GM23248 (cell line): ENCODE results near the gene PPP2R3B.

Source experiments
- EZH2 ChIP-seq: fragments of 200-600 bp; sonication (generic); IDR thresholded peaks from 2 replicates; pipeline ENCODE4 v1.6.1; 2018; ENCODE audit warnings: antibody characterized with exemption, mild to moderate bottlenecking; ENCODE audit not compliant: insufficient read depth, poor library complexity, severe bottlenecking
- EZH2phosphoT487 ChIP-seq: fragments of 200-600 bp; sonication (generic); IDR thresholded peaks from 2 replicates; pipeline ENCODE4 v1.6.1; 2018; ENCODE audit warnings: antibody characterized with exemption, moderate library complexity, mild to moderate bottlenecking, low read depth; ENCODE audit not compliant: insufficient read depth

DNA sequence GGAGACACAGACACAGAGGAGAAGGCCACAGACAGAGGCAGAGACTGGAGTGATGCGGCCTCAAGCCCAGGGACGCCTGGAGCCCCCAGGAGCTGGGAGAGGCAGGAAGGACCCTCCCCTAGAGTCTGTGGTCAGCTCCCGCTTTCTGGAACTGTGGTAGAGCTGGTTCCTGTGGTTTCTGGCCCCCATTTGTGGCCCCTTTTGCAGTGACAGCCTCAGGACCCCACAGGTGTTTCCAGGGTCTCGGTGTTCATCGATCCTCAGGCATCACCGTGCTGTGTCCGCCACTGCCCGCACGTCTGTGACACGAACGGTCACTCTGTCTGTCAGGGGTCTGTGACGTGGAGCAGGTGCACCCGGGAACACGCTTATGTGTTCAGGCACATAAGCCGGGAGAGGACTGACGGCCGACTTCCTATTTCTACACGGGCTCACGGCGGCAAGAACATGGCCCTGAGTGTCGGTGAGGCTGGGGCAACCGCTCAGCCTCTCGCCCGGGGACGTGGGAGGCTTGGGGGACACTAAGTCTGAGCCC is 76.0 kb downstream of the PPP2R3B start:
- TF ChIP-seq EZH2phosphoT487, result no peak
- no peak for TF ChIP-seq EZH2
